ENCODE results near the gene SHB. TPM values are rescaled to one million over a fixed set of nuclear protein-coding genes. Genes with fewer than 3 reads are reported as not detected.

Gene SHB
- total RNA-seq, 4 donors from 2014 or later = 17.7 to 31.4 (median 24.2) TPM

DNA sequence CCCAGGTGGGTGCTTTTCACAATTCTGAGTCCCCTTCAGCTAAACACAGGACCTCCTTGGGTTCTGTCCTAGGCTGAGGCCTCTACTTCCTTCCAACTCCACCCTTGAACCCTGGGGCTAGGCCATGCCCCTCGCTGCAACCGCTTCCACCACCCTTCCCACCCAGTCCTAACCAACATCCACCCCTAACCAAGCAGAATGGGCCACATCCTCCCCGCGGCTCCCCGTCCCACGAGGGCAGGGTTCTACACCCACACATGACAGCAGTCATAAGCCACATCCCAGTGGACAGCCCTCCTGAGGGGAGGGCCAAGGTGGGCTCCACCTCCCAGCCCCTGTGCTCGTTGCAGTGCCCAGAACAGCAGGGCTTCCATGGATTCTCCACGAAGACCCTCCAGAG lies 65.8 kb downstream of the SHB start:
- WGBS, 2 donors = 60 to 93% methylated on average over 1 to 2 of the region's 8 CpGs
- H3K36me3 ChIP-seq = peaks cover 0 to 27% (median 0%) of the 10 kb centered on the region in 3 donors
- TF ChIP-seq POLR2A (IDR thresholded peaks at IDR 0.05) (no peak), CTCF (IDR thresholded peaks at IDR 0.05) (no peak)
- no peak overlapping the region for H3K4me3 ChIP-seq
- H3K27me3 ChIP-seq = no peaks in the 10 kb centered on the region
- no peak for DNase-seq
- no peak overlapping the region for H3K27ac ChIP-seq
- intact Hi-C loops (cut with DNase I) = no loop called here
- no peaks in the 10 kb centered on the region for H3K9me3 ChIP-seq
- peaks cover 32 to 67% (median 52%) of the 10 kb centered on the region in 3 donors for H3K4me1 ChIP-seq

DNA sequence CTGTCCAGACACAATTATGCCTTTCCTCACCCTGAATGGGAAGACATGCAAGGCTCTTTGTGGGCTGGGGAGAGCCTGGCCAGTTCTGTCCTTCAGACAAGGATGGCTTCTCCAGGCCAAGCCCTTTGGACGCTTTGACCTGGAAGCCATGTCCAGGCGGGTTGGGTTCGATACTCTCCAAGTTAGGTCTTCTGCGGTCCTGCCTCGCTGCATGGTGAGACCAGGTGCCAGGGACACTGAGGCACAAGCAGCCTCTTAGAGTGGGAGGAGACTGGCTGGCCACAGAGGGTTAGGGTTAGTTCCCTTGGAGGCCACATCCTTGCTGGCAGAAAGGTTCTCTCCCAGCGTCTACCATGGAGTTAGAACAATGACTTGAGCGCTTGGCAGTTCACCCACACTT lies 67.6 kb downstream of the SHB start:
- no peak for DNase-seq
- WGBS, 2 donors = 80 to 93% methylated on average over 1 to 3 of the region's 7 CpGs
- Histone ChIP-seq H3K4me1 (peaks cover 19 to 65% (median 34%) of the 10 kb centered on the region in 3 donors), H3K36me3 (peaks cover 0 to 27% (median 0%) of the 10 kb centered on the region in 3 donors), H3K27ac (no peak overlapping the region), H3K9me3 (no peaks in the 10 kb centered on the region), H3K27me3 (no peaks in the 10 kb centered on the region), H3K4me3 (no peak overlapping the region)
- intact Hi-C loops (cut with DNase I) = no loop called here
- no peak for TF ChIP-seq POLR2A (IDR thresholded peaks at IDR 0.05)
- no peak for TF ChIP-seq CTCF (IDR thresholded peaks at IDR 0.05)

DNA sequence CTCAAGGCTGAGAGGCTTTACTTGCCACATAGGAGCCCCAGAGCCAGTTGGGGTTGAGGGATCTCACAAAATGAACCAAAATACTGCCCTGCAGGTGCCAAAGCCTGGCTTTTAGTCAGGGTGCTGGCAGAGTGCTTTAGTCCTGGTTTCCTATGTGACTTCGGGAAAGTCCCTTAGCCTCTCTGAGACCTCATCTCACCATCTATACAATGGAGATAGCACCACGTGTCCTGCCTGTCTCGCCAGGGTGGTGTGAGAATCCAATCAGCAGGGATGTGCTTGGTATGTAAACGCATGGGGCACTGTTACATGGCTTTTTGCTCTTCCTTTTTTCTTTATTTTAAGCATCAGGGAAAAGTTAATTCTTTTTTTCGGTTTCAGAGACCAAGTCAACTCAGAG lies 68.3 kb downstream of the SHB start:
- Histone ChIP-seq H3K27me3 (no peaks in the 10 kb centered on the region), H3K4me3 (no peak overlapping the region), H3K27ac (no peak overlapping the region), H3K36me3 (peaks cover 0 to 27% (median 0%) of the 10 kb centered on the region in 3 donors), H3K9me3 (no peaks in the 10 kb centered on the region), H3K4me1 (peaks cover 13 to 65% (median 29%) of the 10 kb centered on the region in 3 donors)
- TF ChIP-seq CTCF (IDR thresholded peaks at IDR 0.05) = no peak
- no peak for TF ChIP-seq POLR2A (IDR thresholded peaks at IDR 0.05)
- no peak for DNase-seq
- 69 to 73% methylated on average over 5 of the region's 5 CpGs for whole genome bisulfite sequencing, 2 donors
- intact Hi-C loops (cut with DNase I) = no loop called here

- H3K4me1 ChIP-seq = peaks cover 13 to 65% (median 29%) of the 10 kb centered on the region in 3 donors
- no peaks in the 10 kb centered on the region for H3K27me3 ChIP-seq
- 94 to 100% methylated on average over 1 to 7 of the region's 9 CpGs for WGBS, 2 donors
- DNase-seq = no peak
- H3K4me3 ChIP-seq = no peak overlapping the region
- intact Hi-C loops (cut with DNase I) = no loop called here
- H3K9me3 ChIP-seq = no peaks in the 10 kb centered on the region
- TF ChIP-seq CTCF (IDR thresholded peaks at IDR 0.05) (no peak), POLR2A (IDR thresholded peaks at IDR 0.05) (no peak)
- H3K27ac ChIP-seq = no peak overlapping the region
- peaks cover 0 to 27% (median 0%) of the 10 kb centered on the region in 3 donors for H3K36me3 ChIP-seq
These were observed 68.7 kb downstream of the SHB start for GRCh38 chr9:38000332-38000731.

GRCh38 chr9:37999588-38000189 lies 69.3 kb downstream of the SHB start:
- peaks cover 0 to 26% (median 0%) of the 10 kb centered on the region in 3 donors for H3K36me3 ChIP-seq
- H3K27ac ChIP-seq = peak overlapping the region in 1 of 4 donors; percentile 30
- peaks cover 19 to 65% (median 34%) of the 10 kb centered on the region in 3 donors for H3K4me1 ChIP-seq
- no peak overlapping the region for H3K4me3 ChIP-seq
- intact Hi-C loops (cut with DNase I) = no loop called here
- H3K27me3 ChIP-seq = no peaks in the 10 kb centered on the region
- 57 to 68% methylated on average over 3 to 11 of the region's 11 CpGs for WGBS, 2 donors
- no peak for DNase-seq
- TF ChIP-seq POLR2A (IDR thresholded peaks at IDR 0.05) = no peak
- H3K9me3 ChIP-seq = no peaks in the 10 kb centered on the region
